Ishikawa (cell line): ENCODE measurements around the gene IL1F10.

ENCODE experiments used
- CEBPB ChIP-seq: IDR thresholded peaks from 2 replicates; pipeline ENCODE4 v1.6.1; 2012
- CREB1 ChIP-seq: IDR thresholded peaks from 2 replicates; pipeline ENCODE4 v1.6.1; 2012; ENCODE audit warnings: low read depth
- EGR1 ChIP-seq: IDR thresholded peaks from 2 replicates; pipeline ENCODE4 v1.6.1; 2012
- EP300 ChIP-seq: IDR thresholded peaks from 2 replicates; pipeline ENCODE4 v1.6.1; 2012; ENCODE audit warnings: borderline replicate concordance
- FOXM1 ChIP-seq: IDR thresholded peaks from 2 replicates; pipeline ENCODE4 v1.6.1; 2012; ENCODE audit warnings: low read depth, borderline replicate concordance
- MAX ChIP-seq: IDR thresholded peaks from 2 replicates; pipeline ENCODE4 v1.6.1; 2012
- NFIC ChIP-seq: IDR thresholded peaks from 2 replicates; pipeline ENCODE4 v1.6.1; 2012
- RAD21 ChIP-seq: IDR thresholded peaks from 2 replicates; pipeline ENCODE4 v1.6.1; 2012; ENCODE audit warnings: low read depth
- REST ChIP-seq: IDR thresholded peaks from 2 replicates; pipeline ENCODE4 v1.6.1; 2012; ENCODE audit warnings: low read depth, mild to moderate bottlenecking
- TAF1 ChIP-seq: IDR thresholded peaks from 2 replicates; pipeline ENCODE4 v1.6.1; 2012; ENCODE audit warnings: low read depth, mild to moderate bottlenecking
- TCF12 ChIP-seq: IDR thresholded peaks from 2 replicates; pipeline ENCODE4 v1.6.1; 2012; ENCODE audit warnings: low read depth
- TEAD4 ChIP-seq: IDR thresholded peaks from 2 replicates; pipeline ENCODE4 v1.6.1; 2012
- USF1 ChIP-seq: IDR thresholded peaks from 2 replicates; pipeline ENCODE4 v1.6.1; 2012
- YY1 ChIP-seq: IDR thresholded peaks from 2 replicates; pipeline ENCODE4 v1.6.1; 2012; ENCODE audit warnings: low read depth
- ZBTB7A ChIP-seq: IDR thresholded peaks from 2 replicates; pipeline ENCODE4 v1.6.1; 2012; ENCODE audit warnings: low read depth

The IL1F10 gene

GRCh38 chr2:113068706-113069485 lies 1.1 kb downstream of the IL1F10 start:
- TF ChIP-seq TAF1 (no peak), REST (no peak), CEBPB (no peak), TEAD4 (peak; percentile 57; the same call in 1 of the 2 replicates), MAX (no peak), RAD21 (no peak)

GRCh38 chr2:113069676-113070605 lies 2.2 kb downstream of the IL1F10 start:
- TF ChIP-seq TCF12 (no peak), TAF1 (no peak), REST (no peak), TEAD4 (no peak), NFIC (no peak), MAX (no peak), ZBTB7A (no peak), FOXM1 (no peak), CREB1 (no peak), CEBPB (no peak), USF1 (no peak), EGR1 (no peak), YY1 (no peak), EP300 (no peak), RAD21 (no peak)

- TF ChIP-seq TAF1 (no peak), USF1 (no peak), NFIC (no peak), CEBPB (no peak), EGR1 (no peak), CREB1 (no peak), TEAD4 (no peak), ZBTB7A (no peak), MAX (no peak), YY1 (no peak)
Measured at GRCh38 chr2:113070606-113070975, 2.8 kb downstream of the IL1F10 start.

GRCh38 chr2:113072584-113072983 lies 4.8 kb downstream of the IL1F10 start:
- no peak for TF ChIP-seq YY1
- TF ChIP-seq TCF12: no peak
- no peak for TF ChIP-seq EP300
- no peak for TF ChIP-seq EGR1
- TF ChIP-seq RAD21: no peak
- no peak for TF ChIP-seq FOXM1
- no peak for TF ChIP-seq REST
- no peak for TF ChIP-seq NFIC
